Endothelial cell of umbilical vein (primary cell): ENCODE data around the gene NDUFAF7. TPM values are rescaled to one million over a fixed set of nuclear protein-coding genes. Genes with fewer than 3 reads are reported as not detected.

Experiments used
- BruUV-seq: library from RNA; stranded (reverse); fragments of 400-500 nt; replicated peaks from 2 replicates; lab custom pipeline; 2021; lab: Mats Ljungman, UMichigan
- CTCF ChIA-PET: fragments of 300-600, 350-600 bp; sonication (Branson Sonifier 250); formaldehyde crosslinking; loops from one replicate; lab custom pipeline; 2021; ENCODE audit warnings: antibody characterized with exemption, inconsistent platforms; lab: Charles Lee
- POLR2A ChIA-PET: fragments of 300-600, 350-600 bp; sonication (Branson Sonifier 250); formaldehyde crosslinking; loops from one replicate; lab custom pipeline; 2021; ENCODE audit warnings: antibody characterized with exemption, inconsistent platforms; lab: Charles Lee
- DNase-seq: peaks from one replicate; pipeline ENCODE4 v3.0.0-alpha.2; 2011; ENCODE audit warnings: low read depth, low spot score
- FAIRE-seq: peaks from 2 replicates; lab custom pipeline; 2011; peaks lifted over from hg19 to GRCh38; lab: Jason Lieb, UNC
- H2AFZ ChIP-seq: 2 replicates; pipeline ENCODE4 v1.6.0; 2012; ENCODE audit warnings: low read depth, low read length, control low read depth, inconsistent platforms
- H3K27ac ChIP-seq: 2 replicates; pipeline ENCODE4 v1.5.1; 2011; ENCODE audit warnings: low read depth, mild to moderate bottlenecking, control low read depth, low read length, moderate library complexity; ENCODE audit not compliant: insufficient read depth
- H3K27me3 ChIP-seq, 2 experiments: 2 replicates each; pipeline versions ENCODE4 v1.6.0 to v1.6.1; 2011; ENCODE audit warnings: low read length in 2 of 2, mixed read lengths in 1 of 2; ENCODE audit not compliant: control insufficient read depth in 2 of 2, insufficient read depth in 2 of 2
- H3K36me3 ChIP-seq, 2 experiments: 2 replicates in 1 of 2; 3 replicates in 1 of 2; pipeline ENCODE4 v1.5.1; 2011; ENCODE audit warnings: low read length in 2 of 2, mild to moderate bottlenecking in 1 of 2, moderate library complexity in 1 of 2; ENCODE audit not compliant: control insufficient read depth in 2 of 2, insufficient read depth in 2 of 2; ENCODE audit errors: extremely low read depth in 1 of 2
- H3K4me1 ChIP-seq: 3 replicates; pipeline ENCODE4 v1.5.1; 2011; ENCODE audit warnings: mild to moderate bottlenecking, low read length; ENCODE audit not compliant: control insufficient read depth, insufficient read depth; ENCODE audit errors: extremely low read depth
- H3K4me2 ChIP-seq: 2 replicates; pipeline ENCODE4 v1.6.1; 2011; ENCODE audit warnings: low read length, control low read depth, mixed read lengths; ENCODE audit not compliant: insufficient read depth
- H3K4me3 ChIP-seq, 3 experiments: fragments of 200-600 bp in 1 of 3; sonication (generic), shearing (Covaris generic) in 1 of 3; replicated peaks in 1 of 3; 2 replicates each; pipeline ENCODE4 v1.5.1; 2011 to 2016; ENCODE audit warnings: control low read depth in 3 of 3, low read length in 3 of 3, mild to moderate bottlenecking in 2 of 3, inconsistent platforms in 1 of 3, low read depth in 1 of 3, moderate library complexity in 1 of 3; ENCODE audit not compliant: insufficient read depth in 1 of 3
- H3K79me2 ChIP-seq: 2 replicates; pipeline ENCODE4 v1.6.0; 2012; ENCODE audit warnings: low read length, inconsistent platforms; ENCODE audit not compliant: control insufficient read depth, insufficient read depth
- H3K9ac ChIP-seq: replicated peaks from 2 replicates; pipeline ENCODE3; 2011; ENCODE audit warnings: low read length, control low read depth; ENCODE audit not compliant: insufficient read depth; ENCODE audit errors: extremely low read depth
- H3K9me1 ChIP-seq: replicated peaks from 3 replicates; pipeline ENCODE4 v1.6.0; 2011; ENCODE audit warnings: mild to moderate bottlenecking, low read length; ENCODE audit not compliant: control insufficient read depth, insufficient read depth; ENCODE audit errors: extremely low read depth
- H3K9me3 ChIP-seq: replicated peaks from 2 replicates; pipeline ENCODE4 v1.5.1; 2012; ENCODE audit warnings: low read length, inconsistent platforms; ENCODE audit not compliant: control insufficient read depth, insufficient read depth
- H4K20me1 ChIP-seq: replicated peaks from 2 replicates; pipeline ENCODE3; 2011; ENCODE audit warnings: mild to moderate bottlenecking, low read length; ENCODE audit not compliant: control insufficient read depth, insufficient read depth; ENCODE audit errors: extremely low read depth
- EZH2 ChIP-seq: IDR thresholded peaks from 2 replicates; pipeline ENCODE4 v1.6.1; 2012; ENCODE audit warnings: borderline replicate concordance, low read depth, mild to moderate bottlenecking, moderate library complexity, low read length, inconsistent platforms; ENCODE audit not compliant: severe bottlenecking
- FOS ChIP-seq: IDR thresholded peaks from 2 replicates; pipeline ENCODE4 v1.6.1; 2011; ENCODE audit warnings: mild to moderate bottlenecking, low read length, moderate library complexity, borderline replicate concordance; ENCODE audit not compliant: insufficient read depth
- GATA2 ChIP-seq: IDR thresholded peaks from 2 replicates; pipeline ENCODE4 v1.7.0; 2011; ENCODE audit warnings: low read depth, mild to moderate bottlenecking, moderate library complexity, mixed read lengths, low read length; ENCODE audit not compliant: insufficient read length, insufficient read depth
- JUN ChIP-seq: IDR thresholded peaks from 2 replicates; pipeline ENCODE4 v1.6.1; 2011; ENCODE audit warnings: borderline replicate concordance, low read depth; ENCODE audit not compliant: insufficient read length, insufficient read depth
- MYC ChIP-seq: IDR thresholded peaks from one replicate; pipeline ENCODE4 v1.6.1; 2011; ENCODE audit warnings: mild to moderate bottlenecking, low read depth, low read length
- POLR2A ChIP-seq: IDR thresholded peaks from 2 replicates; pipeline ENCODE4 v1.6.1; 2012; ENCODE audit warnings: low read depth, mild to moderate bottlenecking, control low read depth, low read length
- POLR2AphosphoS5 ChIP-seq: IDR thresholded peaks from 2 replicates; pipeline ENCODE4 v1.6.1; 2012; ENCODE audit warnings: low read depth, mild to moderate bottlenecking, control low read depth, low read length, moderate library complexity; ENCODE audit not compliant: insufficient read depth
- dilution Hi-C: fragments of 300-500 bp; cut with MboI; formaldehyde crosslinking; loops from one replicate; pipeline ENCODE4 v1.15.0; 2019; ENCODE audit warnings: low sequenced_read_pairs; ENCODE audit not compliant: extremely low pct_ligation_motif_present
- intact Hi-C: fragments of 100-400 bp; cut with micrococcal nuclease; formaldehyde crosslinking; loops from one replicate; pipeline ENCODE4 v1.10.0; 2022
- polyA plus RNA-seq, 4 experiments: library from polyadenylated mRNA; depleted of rRNA in 3 of 4; stranded (reverse) in 3 of 4; unstranded in 1 of 4; fragments of >200 nt; gene quantifications; 2 replicates each; pipeline versions ENCODE4 v1.2.1 to v1.2.3, GENCODE V29; 2011 to 2012; ENCODE audit warnings: missing spikeins in 1 of 4
- total RNA-seq: library from RNA; stranded (reverse); gene quantifications from 2 replicates; pipeline ENCODE4 v1.2.3, GENCODE V29; 2021
- TF ChIP-seq, protein P1 (sequence below): IDR thresholded peaks from 2 replicates; pipeline ENCODE4 v1.6.1; 2011; ENCODE audit not compliant: insufficient read depth, insufficient read length
- TF ChIP-seq, protein P2 (sequence below), 2 donors: IDR thresholded peaks; 1 replicate in 1 of 2; 2 replicates in 1 of 2; pipeline ENCODE4 v1.5.1; 2011; ENCODE audit warnings: low read length in 2 of 2, mild to moderate bottlenecking in 2 of 2, moderate library complexity in 2 of 2, control low read depth in 1 of 2, inconsistent platforms in 1 of 2, low read depth in 1 of 2; ENCODE audit not compliant: insufficient read depth in 1 of 2; ENCODE audit errors: extremely low read depth in 1 of 2

NDUFAF7 gene
- total and polyA plus RNA-seq, 2 donors (not counting 3 experiments of a cell fraction or from before 2014, with no cell fraction given): 11.6 to 23.4 TPM

DNA sequence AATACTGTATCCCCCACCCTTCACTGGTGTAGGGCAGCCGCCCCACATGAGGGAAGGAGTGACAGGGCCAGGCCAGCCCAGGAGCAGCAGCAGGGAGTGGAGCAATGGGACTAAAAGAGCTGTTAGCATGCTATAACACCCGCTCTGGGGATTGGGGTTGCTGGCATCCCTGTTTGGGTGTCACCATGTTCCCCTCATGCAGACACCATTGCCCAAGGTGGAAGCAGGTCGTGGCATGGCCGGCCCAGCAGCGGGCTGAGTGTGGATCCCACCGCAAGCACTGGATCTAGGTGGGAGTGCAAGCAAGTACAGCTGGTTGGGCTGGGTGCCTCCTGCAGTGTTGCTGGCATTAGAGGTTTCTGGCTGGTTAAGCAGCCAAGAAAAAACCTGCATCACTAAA lies 39.7 kb upstream of the NDUFAF7 start:
- DNase-seq: no peak
- ChIA-PET POLR2A (no interaction called here), CTCF (interaction anchor here (1.6 kb wide), 1 partner anchor 10 kb away, joined by 5 read pairs; no protein-coding TSS in a partner anchor)
- TF ChIP-seq, protein P1, sequence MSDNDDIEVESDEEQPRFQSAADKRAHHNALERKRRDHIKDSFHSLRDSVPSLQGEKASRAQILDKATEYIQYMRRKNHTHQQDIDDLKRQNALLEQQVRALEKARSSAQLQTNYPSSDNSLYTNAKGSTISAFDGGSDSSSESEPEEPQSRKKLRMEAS: no peak
- TF ChIP-seq JUN: no peak
- no peak for TF ChIP-seq POLR2A
- no peak for TF ChIP-seq FOS
- no peak for TF ChIP-seq POLR2AphosphoS5
- TF ChIP-seq GATA2: no peak
- TF ChIP-seq EZH2: no peak
- TF ChIP-seq MYC: no peak
- TF ChIP-seq, protein P2, sequence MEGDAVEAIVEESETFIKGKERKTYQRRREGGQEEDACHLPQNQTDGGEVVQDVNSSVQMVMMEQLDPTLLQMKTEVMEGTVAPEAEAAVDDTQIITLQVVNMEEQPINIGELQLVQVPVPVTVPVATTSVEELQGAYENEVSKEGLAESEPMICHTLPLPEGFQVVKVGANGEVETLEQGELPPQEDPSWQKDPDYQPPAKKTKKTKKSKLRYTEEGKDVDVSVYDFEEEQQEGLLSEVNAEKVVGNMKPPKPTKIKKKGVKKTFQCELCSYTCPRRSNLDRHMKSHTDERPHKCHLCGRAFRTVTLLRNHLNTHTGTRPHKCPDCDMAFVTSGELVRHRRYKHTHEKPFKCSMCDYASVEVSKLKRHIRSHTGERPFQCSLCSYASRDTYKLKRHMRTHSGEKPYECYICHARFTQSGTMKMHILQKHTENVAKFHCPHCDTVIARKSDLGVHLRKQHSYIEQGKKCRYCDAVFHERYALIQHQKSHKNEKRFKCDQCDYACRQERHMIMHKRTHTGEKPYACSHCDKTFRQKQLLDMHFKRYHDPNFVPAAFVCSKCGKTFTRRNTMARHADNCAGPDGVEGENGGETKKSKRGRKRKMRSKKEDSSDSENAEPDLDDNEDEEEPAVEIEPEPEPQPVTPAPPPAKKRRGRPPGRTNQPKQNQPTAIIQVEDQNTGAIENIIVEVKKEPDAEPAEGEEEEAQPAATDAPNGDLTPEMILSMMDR (IDR thresholded peaks at IDR 0.05; ENCODE audit: extremely low read depth in 1 of 2, insufficient read depth in 1 of 2, low read depth in 1 of 2, low read length in 2 of 2): no peak
- Histone ChIP-seq H3K79me2 (peaks cover under 1% of the 10 kb centered on the region), H3K9ac (no peak overlapping the region), H4K20me1 (no peaks in the 10 kb centered on the region), H3K36me3 (no peaks in the 10 kb centered on the region), H3K27ac (no peak overlapping the region), H3K27me3 (no peaks in the 10 kb centered on the region), H3K4me3 (no peak overlapping the region), H3K9me1 (no peaks in the 10 kb centered on the region), H3K4me2 (no peak overlapping the region), H3K9me3 (no peaks in the 10 kb centered on the region), H2AFZ (no peak overlapping the region), H3K4me1 (peaks cover 6% of the 10 kb centered on the region)
- dilution Hi-C loops: no loop called here
- intact Hi-C loops: no loop called here
- FAIRE-seq: no peak
- no TSS peak for BruUV-seq
